OCI-LY1 (cell line): ENCODE measurements around the gene KCNH8.

Experiments used
- EZH2 ChIP-seq: fragments of 200-600 bp; sonication (generic), shearing (Covaris generic); IDR thresholded peaks from 2 replicates; pipeline ENCODE4 v1.8.0; 2017; ENCODE audit warnings: borderline replicate concordance, mixed run types, mild to moderate bottlenecking, antibody characterized with exemption, low read length, moderate library complexity, mixed read lengths
- TF ChIP-seq, protein P1 (sequence below): fragments of 200-600 bp; sonication (generic), shearing (Covaris generic); IDR thresholded peaks from 2 replicates; pipeline ENCODE4 v1.5.1; 2017; ENCODE audit warnings: mild to moderate bottlenecking, antibody characterized with exemption, low read length, moderate library complexity, mixed read lengths

DNA sequence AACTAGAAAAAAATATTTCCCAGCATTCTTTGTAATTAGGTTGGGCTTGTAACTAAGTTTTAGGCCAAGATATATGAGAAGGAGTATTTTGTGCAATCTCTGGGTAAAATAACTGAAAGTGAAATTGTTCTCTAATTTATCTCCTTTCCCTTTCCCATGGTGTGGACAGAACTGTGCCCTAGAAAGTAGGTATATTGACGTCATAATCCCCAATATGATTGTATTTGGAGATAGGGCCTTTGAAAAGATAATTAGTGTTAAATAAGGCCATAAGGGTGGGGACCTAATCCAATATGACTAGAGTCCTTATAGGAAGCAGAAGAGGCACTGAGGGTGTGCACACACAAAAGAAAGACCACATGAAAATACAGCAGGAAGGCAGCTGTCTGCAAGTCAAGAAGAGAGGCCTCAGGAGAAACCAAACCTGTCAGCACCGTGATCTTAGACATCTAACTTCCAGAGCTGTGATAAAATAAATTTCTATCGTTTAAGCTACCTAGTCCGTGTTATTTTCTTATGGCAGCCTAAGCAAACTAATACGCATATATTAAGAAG is 106.6 kb downstream of the KCNH8 start:
- TF ChIP-seq, protein P1, sequence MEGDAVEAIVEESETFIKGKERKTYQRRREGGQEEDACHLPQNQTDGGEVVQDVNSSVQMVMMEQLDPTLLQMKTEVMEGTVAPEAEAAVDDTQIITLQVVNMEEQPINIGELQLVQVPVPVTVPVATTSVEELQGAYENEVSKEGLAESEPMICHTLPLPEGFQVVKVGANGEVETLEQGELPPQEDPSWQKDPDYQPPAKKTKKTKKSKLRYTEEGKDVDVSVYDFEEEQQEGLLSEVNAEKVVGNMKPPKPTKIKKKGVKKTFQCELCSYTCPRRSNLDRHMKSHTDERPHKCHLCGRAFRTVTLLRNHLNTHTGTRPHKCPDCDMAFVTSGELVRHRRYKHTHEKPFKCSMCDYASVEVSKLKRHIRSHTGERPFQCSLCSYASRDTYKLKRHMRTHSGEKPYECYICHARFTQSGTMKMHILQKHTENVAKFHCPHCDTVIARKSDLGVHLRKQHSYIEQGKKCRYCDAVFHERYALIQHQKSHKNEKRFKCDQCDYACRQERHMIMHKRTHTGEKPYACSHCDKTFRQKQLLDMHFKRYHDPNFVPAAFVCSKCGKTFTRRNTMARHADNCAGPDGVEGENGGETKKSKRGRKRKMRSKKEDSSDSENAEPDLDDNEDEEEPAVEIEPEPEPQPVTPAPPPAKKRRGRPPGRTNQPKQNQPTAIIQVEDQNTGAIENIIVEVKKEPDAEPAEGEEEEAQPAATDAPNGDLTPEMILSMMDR: no peak
- TF ChIP-seq EZH2: no peak
